ENCODE measurements around the gene FUT3.
"Not testable (repeated sequence)": the region's sequence is repeated elsewhere in the genome, so short reads cannot be mapped to it uniquely, and the experiment has no call there.

The FUT3 gene

DNA sequence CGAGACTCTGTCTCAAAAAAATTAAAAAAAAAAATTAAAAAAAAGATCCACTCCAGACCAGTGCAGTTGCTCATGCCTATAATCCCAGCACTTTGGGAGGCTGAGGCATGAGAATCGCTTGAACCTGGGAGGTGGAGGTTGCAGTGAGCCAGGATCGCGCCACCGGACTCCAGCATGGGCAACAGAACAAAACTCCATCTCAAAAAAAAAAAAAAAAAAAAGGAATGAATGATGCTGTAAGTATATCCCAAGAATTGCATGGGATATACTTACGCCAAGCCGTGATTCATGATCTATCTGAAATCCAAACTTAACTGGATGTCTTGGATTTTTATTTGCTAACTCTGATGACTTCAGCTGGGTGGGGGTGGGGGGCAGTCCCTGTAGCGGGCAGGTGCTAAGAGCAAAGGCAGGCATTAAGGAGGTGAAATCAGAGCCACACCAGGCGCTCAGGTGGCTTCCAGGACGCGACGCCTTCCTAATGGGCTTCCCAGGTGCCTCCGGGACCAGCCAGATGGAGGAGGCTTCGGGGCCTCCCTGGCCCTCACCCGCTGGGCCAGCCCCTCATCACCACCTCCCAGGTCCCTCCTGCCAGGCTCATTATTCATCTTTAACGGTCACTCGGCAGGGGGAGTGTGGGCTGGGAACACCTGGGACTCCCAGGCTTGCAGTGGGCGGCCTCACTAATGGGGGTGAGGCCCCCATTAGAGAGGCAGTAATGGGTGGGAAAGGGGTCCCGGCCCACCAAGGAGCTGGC, 30.5 kb upstream of the FUT3 start:
- DNase-seq (ENCODE audit: low read depth in 2 of 2): no peak

DNA sequence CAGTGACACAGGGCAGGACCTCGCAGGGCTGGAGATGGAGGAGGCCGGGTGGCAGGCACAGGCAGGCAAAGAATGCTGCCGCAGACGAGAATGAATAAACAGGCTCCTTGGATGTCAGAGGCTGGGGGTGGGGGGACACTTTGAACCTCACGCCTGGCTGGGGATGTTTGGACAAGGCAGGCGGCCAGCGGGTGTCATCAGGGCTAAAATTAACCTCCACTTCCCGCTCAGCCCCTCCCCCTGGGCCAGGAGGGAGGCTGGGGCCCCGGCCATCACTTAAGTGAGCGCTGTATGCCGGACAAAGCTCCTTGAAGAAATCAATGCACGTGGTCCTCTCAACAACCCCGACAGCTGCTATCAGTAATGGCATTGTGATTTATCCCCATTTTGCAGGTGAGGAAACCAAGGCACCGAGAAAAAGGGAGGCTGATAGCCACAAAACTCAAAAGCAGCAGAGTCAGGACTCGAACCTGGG, 29.4 kb upstream of the FUT3 start:
- no peak for DNase-seq (ENCODE audit: low read depth in 2 of 2)

DNA sequence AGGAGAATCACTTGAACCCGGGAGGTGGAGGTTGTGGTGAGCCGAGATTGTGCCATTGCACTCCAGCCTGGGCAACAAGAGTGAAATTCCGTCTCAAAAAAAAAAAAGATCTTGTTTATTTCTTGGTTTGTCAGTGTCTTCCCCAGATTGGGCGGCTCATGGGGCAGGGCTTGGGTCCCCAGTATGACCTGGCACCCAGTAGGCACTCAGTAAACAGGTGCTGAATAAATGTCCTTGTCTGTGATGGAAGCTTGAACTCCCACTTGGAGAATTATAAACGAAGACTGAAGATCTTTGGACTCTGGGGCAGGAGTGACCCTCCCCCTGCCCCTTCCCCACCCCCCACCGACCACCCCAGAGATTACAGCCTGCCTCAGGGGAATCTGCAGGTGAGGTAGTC, 28.9 kb upstream of the FUT3 start:
- DNase-seq (ENCODE audit: low read depth in 2 of 2): no peak

DNA sequence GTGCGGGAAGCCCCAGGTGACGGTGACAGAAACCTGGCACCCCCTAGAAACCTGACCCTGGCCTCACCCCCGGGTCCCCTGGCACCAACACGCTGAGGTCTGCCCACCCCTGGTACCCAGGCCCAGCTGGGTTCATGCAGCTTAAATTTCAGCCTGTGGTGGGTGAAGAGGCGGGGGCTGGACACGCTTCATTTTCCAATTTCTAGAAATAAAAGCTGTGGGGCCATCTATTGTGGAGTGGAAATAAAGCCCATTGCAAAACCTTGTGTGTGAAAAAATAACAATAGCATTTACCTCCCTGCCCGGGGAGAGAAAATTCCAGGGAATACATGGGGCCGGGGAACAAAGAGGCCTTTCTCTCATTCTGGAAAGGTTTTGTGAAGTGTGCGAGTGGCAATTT, 26.6 kb upstream of the FUT3 start:
- DNase-seq (ENCODE audit: low read depth in 2 of 2): no peak

DNA sequence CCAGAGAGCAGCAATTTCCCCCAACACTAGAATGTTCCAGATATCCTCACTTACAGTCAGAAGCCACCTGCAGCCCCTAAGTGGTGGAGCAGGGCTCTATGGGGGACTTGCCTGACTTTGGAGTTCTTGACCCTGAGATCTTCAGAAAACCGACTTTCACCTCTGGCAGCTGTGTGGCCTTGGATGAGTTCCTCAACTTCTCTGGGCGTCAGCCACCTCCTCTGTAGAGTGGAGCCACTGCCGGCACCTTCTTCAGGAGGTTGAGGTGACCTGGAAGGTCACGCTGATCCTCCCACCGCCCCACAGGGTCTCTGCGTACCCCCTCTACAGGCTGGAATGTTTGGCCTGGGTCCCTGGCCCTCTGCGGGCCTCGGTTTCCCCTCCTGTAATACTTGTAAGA, 26.2 kb upstream of the FUT3 start:
- no peak for DNase-seq (ENCODE audit: low read depth in 2 of 2)

DNA sequence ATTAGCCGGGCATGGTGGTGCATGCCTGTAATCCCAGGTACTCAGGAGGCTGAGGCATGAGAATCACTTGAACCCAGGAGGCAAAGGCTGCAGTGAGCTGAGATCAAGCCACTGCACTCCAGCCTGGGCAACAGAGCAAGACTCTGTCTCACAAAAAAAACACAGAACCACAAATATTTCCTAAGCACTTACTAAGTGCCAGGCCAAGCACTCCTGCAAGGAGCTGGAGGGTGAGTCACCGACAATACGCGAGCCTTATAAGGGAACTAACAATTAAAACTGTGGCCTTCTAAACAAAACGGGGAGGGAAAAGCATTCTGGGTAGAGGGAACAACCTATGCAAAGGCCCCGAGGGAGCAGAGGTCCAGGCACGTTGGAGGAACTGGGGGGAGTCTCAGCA, 23.2 kb upstream of the FUT3 start:
- DNase-seq (ENCODE audit: low read depth in 2 of 2): not testable (repeated sequence)

DNA sequence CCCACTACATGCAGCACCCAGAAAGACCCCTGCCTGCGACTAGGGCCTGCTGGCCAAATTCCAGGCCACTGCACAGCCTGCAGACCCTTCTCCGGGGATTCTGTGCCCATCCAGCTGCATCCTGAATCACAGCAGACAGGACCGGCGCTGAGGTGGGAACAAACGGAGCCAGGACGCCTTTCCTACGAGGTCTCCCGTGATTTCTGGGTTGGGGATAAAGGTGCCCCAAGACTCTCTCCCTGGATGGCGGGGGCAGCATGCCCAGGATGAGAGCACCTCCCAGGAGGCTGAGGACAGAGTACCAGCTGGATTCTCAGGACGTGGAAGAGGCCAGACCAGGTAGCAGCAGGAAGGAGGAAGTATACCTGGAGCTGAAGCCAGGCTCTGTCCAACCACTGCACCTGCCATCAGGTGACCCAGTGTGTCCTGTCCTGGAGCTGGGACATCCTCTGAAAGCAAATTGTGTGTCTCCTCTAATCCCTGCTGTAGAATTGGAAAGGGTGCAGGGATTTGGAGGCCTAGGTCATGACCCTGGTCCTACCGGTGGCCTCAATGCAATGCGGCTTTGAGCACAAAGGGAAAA, 22.5 kb upstream of the FUT3 start:
- no peak for DNase-seq (ENCODE audit: low read depth in 2 of 2)

DNA sequence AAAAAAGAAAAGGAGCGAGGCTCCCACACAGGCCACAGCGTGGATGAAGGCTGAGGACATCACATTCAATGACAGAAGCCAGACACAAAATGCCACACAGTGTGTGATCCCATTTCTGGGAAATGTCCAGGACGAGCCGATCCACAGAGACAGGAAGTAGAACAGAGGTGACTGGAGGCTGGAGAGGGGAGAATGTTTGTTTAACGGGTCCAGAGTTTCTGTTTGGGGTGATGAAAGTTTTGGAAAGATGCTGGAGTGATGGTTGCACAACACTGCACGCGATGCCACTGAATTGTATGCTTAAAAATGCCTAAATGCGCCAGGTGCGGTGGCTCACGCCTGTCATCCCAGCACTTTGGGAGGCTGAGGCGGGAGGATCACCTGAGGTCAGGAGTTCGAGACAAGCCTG, 19.7 kb upstream of the FUT3 start:
- DNase-seq (ENCODE audit: low read depth in 2 of 2): no peak

DNA sequence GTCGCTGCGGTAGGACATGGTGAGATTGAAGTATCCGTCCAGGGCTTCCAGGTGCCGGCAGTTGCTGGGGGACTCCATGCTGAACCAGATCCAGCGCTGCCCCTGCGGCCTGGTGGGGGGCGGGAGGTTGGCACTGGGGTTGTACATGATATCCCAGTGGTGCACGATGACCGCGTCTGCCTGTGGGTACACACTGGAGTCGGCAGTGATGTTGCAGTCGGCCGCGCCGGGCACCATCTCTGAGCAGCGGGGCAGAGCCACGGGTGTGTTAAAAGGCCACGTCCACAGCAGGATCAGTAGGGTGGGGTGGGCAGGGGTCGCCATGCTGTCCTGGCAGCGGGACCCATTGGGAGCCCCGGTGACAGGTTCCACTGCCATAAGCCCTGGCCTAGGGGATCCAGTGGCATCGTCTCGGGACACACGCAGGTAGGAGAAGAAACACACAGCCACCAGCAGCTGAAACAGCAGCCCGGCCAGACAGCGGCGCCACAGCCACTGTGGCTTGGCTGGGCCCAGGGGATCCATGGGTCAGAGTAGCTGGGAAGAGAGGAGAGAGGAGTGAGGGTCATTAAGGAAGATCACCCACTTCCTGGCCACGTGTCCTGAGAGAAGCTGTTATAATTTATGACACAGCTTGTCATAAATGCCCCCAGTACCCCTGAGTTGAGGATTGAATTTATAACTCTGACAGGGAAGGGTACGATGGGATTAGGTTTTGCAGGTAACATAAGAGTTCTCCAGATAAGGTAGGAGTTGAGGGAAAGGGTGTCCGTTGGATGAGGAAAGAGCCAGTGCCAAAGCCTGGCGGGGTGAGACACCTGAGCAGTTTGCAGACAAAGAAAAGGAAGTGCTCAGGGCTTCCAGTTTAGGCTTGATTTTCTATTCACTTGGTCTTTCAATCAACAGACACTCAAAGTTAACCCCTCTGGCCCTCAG, 16.2 kb upstream of the FUT3 start:
- no peak for DNase-seq (ENCODE audit: low read depth in 2 of 2)

DNA sequence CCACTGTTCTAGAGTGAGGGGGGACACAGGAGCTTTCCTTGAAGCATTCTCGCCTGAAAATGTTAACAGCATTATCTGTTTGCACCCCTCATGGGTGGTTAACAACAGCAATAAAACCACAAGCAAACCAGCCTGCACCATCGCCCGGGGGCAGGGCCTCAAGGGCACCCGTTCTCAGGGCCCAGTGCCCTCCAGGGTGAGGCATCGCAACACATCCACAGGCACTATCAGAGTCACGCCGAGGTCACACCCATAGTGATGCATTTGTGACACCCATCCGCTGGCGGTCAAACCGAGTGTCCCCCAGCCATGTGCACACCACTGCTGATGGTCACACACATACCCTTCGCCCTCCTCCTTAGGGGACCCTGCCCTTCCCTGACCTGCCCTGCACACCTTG, 14.5 kb upstream of the FUT3 start:
- no peak for DNase-seq (ENCODE audit: low read depth in 2 of 2)

DNA sequence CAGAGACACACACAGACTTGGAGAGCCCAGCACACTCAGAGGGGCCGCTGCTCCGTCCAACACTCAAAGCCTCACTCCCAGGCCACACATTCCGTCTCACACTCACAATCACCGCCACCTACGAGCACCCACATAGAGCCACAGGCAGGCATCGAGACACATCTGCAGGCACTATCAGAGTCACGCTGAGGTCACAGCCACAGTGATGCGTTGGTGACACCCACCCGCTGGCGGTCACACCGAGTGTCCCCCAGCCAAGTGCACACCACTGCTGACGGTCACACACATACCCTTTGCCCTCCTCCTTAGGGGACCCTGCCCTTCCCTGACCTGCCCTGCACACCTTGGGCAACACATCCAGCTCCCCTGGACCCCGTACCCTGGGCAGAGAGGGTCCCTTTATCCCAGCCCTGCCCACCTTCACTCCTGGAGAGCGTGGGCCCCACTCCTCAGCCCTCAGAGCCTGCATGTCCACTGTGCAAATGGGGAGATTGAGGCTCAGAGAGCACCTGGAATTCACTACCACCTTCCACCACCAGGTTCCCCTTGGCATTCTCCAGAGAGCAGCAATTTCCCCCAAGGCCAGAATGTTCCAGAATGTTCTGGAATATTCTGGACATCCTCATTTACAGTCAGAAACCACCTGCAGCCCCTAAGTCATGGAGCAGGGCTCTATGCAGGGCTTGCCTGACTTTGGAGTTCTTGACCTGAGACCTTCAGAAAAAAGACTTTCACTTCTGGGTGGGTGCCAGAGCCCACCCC, 13.7 kb upstream of the FUT3 start:
- no peak for DNase-seq (ENCODE audit: low read depth in 2 of 2)

DNA sequence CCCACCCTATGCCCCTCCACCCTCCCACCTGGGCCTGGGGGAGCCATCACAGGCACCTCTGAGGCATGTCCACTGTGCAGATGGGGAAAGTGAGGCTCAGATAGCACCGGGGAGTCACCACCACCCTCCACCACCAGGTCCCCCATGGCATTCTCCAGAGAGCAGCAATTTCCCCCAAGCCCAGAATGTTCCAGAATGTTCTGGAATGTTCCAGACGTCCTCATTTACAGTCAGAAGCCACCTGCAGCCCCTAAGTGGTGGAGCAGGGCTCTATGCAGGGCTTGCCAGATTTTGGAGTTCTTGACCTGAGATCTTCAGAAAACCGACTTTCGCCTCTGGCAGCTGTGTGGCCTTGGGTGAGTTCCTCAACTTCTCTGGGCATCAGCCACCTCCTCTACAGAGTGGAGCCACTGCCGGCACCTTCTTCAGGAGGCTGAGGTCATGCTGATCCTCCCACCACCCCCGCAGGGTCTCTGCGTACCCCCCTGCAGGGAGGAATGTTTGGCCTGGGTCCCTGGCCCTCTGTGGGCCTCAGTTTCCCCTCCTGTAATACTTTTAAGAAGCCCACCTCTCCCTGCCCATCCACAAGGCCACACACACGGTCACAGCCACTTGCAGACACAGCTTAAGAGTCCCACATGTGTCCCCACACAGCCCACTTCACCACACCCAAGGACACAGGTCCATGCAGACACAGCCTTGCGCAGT, 12.9 kb upstream of the FUT3 start:
- DNase-seq (ENCODE audit: low read depth in 2 of 2): no peak

DNA sequence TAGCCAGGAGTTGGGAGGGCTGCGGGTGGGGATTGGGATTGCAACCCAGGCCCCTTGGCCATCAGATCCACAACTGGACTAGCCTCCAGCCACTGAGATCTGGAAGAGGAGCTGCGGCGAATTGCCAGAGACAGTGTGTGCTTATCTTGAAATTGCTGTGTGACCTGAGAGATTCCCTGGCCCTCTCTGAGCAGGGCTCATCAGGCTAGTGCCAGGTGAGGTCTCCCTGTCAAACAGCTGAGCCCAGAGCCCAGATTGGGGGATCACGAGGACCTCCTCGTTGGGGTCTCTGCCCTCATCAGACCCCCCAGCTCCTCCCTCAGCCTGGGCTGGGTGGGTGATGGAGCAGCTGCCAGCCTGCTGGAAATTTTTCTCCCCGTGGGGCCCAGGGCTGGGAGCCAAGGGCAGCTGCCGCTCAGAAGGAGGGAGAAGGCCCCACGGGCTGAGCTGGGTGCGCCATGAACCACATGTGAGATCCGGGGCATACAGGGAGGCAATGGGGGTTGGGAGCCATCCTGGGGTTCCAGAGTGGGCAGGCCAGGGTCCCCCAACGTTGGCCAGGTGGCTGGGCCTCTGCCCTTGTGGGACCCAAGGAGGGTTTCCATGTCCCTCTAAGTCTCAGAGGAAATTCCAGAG, 11.9 kb upstream of the FUT3 start:
- no peak for DNase-seq (ENCODE audit: low read depth in 2 of 2)

DNA sequence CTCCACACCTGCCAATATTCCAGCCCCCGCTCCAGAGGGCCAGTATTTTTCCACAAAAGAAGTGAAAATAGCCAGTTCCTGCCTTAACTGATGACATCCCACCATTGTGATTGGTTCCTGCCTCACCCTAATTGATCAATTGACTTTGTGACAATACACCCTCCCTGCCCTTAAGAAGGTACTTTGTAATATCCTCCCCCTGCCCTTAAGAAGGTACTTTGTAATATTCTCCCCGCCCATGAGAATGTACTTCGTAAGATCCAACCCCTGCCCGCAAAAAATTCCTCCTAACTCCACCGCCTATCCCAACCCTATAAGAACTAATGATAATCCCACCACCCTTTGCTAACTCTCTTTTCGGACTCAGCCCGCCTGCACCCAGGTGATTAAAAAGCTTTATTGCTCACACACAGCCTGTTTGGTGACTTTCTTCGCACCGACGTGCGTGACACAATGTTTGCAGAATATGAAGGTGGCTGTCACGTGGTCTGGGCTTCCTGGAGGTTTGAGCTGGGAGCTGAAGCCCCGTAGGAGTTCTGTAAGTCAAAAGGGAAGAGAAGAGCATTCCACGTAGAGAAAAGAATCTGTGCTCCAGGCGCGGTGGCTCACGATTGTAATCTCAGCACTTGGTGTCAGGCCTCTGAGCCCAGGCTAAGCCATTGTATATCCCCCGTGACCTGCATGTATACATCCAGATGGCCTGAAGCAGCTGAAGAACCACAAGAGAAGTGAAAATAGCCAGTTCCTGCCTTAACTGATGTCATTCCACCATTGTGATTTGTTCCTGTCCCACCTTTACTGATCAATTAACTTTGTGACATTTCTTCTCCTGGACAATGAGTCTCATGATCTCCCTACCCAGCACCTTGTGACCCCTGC, 6.2 kb upstream of the FUT3 start:
- DNase-seq (ENCODE audit: low read depth in 2 of 2): no peak

DNA sequence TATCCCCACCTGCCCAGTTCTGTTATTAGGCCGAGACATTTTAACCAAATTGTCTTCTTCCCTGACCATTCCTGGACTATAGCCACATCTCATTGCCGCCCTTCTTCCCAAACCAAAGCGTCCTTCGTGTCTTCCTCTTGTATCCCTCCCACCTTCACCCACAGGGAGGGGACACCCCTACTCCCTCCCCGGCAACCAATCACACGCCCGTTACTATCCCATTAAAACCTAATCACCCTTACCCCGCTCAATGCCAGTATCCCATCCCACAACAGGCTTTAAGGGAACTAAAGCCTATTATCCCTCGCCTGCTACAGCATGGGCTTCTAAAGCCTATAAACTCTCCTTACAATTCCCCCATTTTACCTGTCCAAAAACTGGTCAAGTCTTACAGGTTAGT, 3.9 kb upstream of the FUT3 start:
- not testable (repeated sequence) for DNase-seq (ENCODE audit: low read depth in 2 of 2)

DNA sequence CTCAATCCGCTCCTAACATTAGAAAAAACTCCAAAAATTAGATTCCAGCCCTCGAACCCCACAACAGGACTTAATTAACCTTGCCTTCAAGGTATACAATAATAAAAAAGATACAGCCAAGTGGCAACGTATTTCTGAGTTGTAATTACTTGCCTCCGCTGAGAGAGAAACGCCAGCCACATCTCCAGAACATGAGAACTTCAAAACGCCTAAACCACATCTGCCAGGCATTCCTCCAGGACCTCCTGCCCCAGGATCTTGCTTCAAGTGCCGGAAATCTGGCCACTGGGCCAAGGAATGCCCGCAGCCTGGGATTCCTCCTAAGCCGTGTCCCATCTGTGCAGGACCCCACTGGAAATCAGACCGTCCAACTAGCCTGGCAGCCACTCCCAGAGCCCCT, 2.9 kb upstream of the FUT3 start:
- not testable (repeated sequence) for DNase-seq (ENCODE audit: low read depth in 2 of 2)

DNA sequence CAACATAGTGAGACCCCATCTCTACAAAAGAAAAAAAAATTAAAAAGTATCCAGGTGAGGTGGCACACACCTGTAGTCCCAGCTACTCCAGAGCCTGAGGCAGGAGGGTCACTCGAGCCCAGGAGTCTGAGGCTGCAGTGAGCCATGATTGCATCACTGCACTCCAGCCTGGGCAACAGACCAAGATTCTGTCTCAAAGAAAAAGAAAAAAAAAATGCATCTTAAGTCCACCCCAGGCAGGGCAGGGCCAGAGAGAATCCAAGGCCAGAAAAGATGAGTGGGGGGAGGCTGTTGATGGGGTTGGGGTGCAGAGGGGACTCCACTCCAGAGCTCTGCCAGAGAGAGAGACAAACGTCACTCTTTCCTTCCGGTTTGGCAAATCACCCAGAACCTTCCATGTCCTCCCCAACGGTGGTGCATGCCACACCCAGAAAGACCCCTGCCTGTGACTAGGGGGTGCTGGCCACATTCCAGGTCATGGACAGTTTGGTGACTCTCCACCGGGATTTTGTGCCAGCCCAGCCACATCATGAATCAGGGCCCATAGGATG, 431 bp downstream of the FUT3 start:
- DNase-seq (ENCODE audit: low read depth in 2 of 2): no peak

DNA sequence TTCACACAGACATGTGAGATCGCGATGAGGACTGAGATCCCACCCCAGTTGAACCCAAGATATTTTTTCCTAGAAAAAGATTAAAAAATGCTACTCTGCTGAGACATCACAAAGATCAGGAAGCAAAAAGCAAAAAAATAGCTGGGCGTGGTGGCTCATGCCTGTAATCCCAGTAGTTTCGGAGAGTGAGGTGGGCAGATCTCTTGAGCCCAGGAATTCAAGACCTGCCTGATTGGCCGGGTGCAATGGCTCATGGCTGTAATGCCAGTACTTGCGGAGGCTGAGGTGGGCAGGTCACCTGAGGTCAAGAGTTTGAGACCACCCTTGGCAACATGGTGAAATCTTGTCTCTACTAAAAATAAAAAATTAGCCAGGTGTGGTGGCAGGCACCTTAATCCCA, 1.1 kb downstream of the FUT3 start:
- DNase-seq (ENCODE audit: low read depth in 2 of 2): no peak

DNA sequence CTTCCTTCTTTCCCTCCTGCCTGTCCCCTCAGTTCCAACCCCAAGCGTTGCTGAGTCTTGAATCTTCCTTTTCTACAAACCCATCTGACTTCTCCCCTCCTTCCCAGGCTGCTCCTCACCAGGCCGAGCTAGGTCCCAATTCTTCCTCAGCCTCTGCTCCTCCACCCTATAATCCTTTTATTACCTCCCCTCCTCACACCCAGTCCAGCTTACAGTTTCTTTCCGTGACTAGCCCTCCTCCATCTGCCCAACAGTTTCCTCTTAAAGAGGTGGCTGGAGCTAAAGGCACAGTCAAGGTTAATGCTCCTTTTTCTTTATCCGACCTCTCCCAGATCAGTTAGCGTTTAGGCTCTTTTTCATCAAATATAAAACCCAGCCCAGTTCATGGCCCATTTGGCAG, 2.6 kb downstream of the FUT3 start:
- DNase-seq (ENCODE audit: low read depth in 2 of 2): not testable (repeated sequence)

All from stimulated activated CD4-positive, alpha-beta T cell treated with anti-CD3 and anti-CD28 coated beads, Interleukin-1b, Interleukin-23, amount 100 ng/mL, for 4 hours (primary cell).